AG09309 (cell line): ENCODE measurements around the gene TBC1D4.
A peak's percentile ranks its signal among the peaks of the same experiment; 100 is the strongest.

Source experiments
- DNase-seq: peaks from one replicate; pipeline ENCODE4 v3.0.0-alpha.2; 2010; ENCODE audit warnings: low read depth
- H3K4me3 ChIP-seq: 2 replicates; pipeline ENCODE4 v1.5.1; 2011; ENCODE audit warnings: mild to moderate bottlenecking, low read depth, low read length, moderate library complexity; ENCODE audit not compliant: control insufficient read depth
- TF ChIP-seq, protein P1 (sequence below): IDR thresholded peaks from 2 replicates; pipeline ENCODE4 v1.5.1; 2011; ENCODE audit warnings: mild to moderate bottlenecking, low read depth, low read length, inconsistent platforms; ENCODE audit not compliant: insufficient read depth, control insufficient read depth; ENCODE audit errors: missing control alignments

TBC1D4 gene

DNA sequence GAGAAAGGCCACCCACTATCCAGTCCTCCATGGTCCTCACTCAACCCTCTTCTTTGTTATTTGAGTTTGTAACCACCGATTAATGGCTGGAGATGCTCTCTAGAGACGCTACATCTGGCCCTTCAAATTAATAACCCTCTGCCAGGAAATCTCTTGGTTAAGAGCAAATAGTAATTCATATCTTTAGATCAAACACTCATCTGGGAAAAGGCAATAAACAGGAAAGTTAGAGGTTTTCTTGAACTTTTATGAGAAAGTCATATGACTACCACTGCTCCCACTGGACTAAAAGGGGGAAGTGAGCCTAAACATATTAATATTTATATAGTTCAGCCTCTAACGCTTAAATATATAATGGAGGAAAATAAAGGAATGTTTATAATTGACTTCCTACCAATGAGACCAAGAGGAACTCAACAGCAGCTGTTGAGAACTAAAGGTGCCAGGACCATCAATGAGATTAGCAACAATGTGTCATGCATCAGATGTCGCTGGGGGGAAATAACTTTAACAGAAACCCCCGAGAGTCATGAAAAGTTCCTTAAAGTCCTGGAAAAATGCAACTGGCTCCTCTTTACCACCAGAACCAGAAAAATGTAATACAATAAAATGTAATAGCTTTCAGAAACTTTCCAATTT, 2.7 kb downstream of the TBC1D4 start:
- DNase-seq = no peak
- TF ChIP-seq, protein P1, sequence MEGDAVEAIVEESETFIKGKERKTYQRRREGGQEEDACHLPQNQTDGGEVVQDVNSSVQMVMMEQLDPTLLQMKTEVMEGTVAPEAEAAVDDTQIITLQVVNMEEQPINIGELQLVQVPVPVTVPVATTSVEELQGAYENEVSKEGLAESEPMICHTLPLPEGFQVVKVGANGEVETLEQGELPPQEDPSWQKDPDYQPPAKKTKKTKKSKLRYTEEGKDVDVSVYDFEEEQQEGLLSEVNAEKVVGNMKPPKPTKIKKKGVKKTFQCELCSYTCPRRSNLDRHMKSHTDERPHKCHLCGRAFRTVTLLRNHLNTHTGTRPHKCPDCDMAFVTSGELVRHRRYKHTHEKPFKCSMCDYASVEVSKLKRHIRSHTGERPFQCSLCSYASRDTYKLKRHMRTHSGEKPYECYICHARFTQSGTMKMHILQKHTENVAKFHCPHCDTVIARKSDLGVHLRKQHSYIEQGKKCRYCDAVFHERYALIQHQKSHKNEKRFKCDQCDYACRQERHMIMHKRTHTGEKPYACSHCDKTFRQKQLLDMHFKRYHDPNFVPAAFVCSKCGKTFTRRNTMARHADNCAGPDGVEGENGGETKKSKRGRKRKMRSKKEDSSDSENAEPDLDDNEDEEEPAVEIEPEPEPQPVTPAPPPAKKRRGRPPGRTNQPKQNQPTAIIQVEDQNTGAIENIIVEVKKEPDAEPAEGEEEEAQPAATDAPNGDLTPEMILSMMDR = no peak
- peak overlapping the region; percentile 76 for H3K4me3 ChIP-seq

GRCh38 chr13:75478659-75479058, 3.3 kb downstream of the TBC1D4 start:
- TF ChIP-seq, protein P1 = no peak
- no peak for DNase-seq
- no peak overlapping the region for H3K4me3 ChIP-seq

GRCh38 chr13:75474956-75475355, 7.0 kb downstream of the TBC1D4 start:
- DNase-seq = no peak
- TF ChIP-seq, protein P1 = no peak
- no peak overlapping the region for H3K4me3 ChIP-seq

DNA sequence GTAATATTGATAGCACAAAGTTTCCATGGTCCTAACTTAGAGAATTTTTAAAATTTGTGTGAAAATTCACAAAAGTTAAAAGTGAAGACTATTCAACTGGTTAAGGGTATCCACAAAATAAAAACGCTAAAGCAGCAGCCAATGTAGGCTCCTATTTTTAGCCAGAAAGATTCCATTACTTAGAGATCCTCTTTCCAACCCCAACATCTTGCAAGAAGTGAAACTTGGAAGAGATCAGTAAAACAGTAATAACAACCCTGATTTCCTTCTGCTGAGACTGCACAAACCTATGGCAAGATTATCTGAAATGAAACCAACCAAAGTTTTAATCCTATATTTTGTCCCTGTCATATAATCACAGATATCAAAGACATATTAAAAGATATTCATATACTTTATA, 8.5 kb downstream of the TBC1D4 start:
- TF ChIP-seq, protein P1 = no peak
- H3K4me3 ChIP-seq = no peak overlapping the region
- DNase-seq = no peak

DNA sequence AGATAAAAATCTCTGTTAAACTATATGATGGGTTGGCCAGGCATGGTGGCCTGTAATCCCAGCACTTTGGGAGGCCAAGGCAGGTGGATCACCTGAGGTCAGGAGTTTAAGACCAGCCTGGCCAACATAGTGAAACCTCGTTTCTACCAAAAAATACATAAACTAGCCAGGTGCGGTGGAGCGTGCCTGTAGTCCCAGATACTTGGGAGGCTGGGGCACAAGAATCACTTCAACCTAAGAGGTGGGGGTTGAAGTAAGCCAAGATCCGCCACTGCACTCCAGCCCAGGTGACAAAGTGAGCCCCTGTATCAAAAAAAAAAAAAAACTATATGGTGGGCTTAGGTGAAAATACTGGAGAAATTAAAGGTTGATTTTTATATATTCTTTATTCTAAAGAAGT, 11.3 kb downstream of the TBC1D4 start:
- TF ChIP-seq, protein P1 = no peak
- no peak overlapping the region for H3K4me3 ChIP-seq
- DNase-seq = no peak

DNA sequence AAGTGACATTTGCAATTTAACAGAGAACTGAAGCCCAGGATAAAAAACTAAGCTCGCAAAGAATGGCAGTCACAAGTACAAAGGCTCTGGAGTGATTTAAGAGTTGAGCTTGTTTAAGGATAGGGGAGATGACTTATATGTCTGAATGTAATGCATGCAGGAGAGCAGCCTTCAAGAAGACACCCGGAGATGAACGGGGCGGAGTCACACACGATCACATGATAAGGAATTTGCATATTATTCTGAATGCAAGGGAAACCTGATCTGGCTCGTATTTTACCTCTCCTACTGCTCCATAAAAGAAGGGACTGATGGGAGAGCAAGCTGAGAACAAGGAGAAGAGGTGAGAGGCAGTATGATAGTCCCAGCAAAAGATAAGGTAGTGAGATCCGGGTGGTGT, 12.9 kb downstream of the TBC1D4 start:
- no peak overlapping the region for H3K4me3 ChIP-seq
- TF ChIP-seq, protein P1 = no peak
- no peak for DNase-seq
